Articular chondrocyte of knee joint (primary cell): ENCODE data around the gene SLBP. TPM values are rescaled to one million over a fixed set of nuclear protein-coding genes. Genes with fewer than 3 reads are reported as not detected.

ENCODE experiments used
- small RNA-seq: library from RNA; depleted of rRNA; stranded (forward); fragments of <200 nt; gene quantifications from one replicate; pipeline ENCODE3, GENCODE V24; 2012
- total RNA-seq: library from RNA; depleted of rRNA; stranded (reverse); fragments of >200 nt; gene quantifications from 2 replicates; pipeline ENCODE4 v1.2.3, GENCODE V29; 2012

Gene SLBP
- 61.5 and 71.1 TPM in 2 replicates for total RNA-seq

GRCh38 chr4:1712216-1713002 lies at the start of gene SLBP:
Gene SLBP, minus strand, starts transcription at chr4:1712319. Its CDS starts 131 bp downstream, at chr4:1712188.

GRCh38 chr4:1721003-1721665 lies 9.0 kb upstream of the SLBP start, which contains the start of the genes TACC3 and TMEM129:
Gene TACC3, plus strand, starts transcription at chr4:1721521. Its CDS starts 1,901 bp downstream, at chr4:1723422.
Gene TMEM129, minus strand, starts transcription at chr4:1721323. Its CDS starts 486 bp downstream, at chr4:1720837.

DNA sequence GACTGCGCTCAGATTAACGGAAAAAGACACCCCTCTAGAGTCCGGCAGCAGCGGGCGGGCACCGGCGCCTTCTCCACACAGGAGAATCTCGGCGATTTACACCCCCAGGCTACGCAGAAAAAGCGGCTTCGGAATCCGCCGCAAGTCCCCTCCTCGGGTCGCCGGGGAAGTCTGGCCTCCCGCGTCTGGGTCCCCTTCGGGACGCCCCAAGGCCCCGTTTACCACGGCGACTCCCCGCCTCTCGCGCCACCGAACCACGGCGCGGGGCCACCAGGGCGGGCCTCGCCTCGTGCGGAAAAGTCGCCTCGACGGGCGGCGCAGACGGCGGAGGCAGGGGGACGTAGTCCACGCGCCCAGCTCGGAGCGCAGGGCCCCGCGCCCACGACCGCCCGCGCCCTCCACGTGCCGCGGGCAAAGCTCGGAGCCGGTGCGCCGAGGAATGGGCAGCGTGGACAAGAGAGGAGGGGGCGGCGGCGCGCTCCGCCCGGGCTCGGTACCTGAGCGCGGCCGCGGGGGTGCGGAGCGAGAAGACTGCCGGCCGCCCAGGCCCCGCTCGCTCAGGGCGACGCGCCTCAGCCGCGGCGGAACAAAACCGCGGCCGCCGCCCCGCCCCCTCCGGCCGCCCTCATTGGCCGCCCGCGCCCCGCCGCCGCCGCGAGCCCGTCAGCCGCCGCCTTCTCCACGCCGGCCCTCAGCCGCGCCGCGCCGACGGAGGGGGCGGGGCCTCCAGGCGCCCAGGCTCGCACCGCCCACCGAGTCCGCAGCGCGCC lies 28.2 kb downstream of the SLBP start, which contains the start of gene FAM53A:
Gene FAM53A, minus strand, starts transcription at position 578 of the 770 bp plus-strand sequence. CDS start 15,572 bp downstream, outside the sequence.

Small RNA genes lying within 50 kb of the gene (small RNA-seq; reads per million reads assigned to genes)
- gene RF00019 = not detected

Other genes with a start within 250 kb of the SLBP start
- 2.3 and 3.0 TPM in 2 replicates for gene FAM53A, start 28.0 kb downstream of the SLBP start, total RNA-seq
- 22.2 and 22.5 TPM in 2 replicates for gene TMEM129, start 9.0 kb upstream of the SLBP start, total RNA-seq
- gene TACC3, start 9.2 kb upstream of the SLBP start, total RNA-seq = 9.9 and 13.1 TPM in 2 replicates
- gene FGFR3, start 81.0 kb upstream of the SLBP start, total RNA-seq = 0.39 and 1.4 TPM in 2 replicates
- gene LETM1, start 143.8 kb upstream of the SLBP start, total RNA-seq = 43.5 and 52.1 TPM in 2 replicates
- 70.0 and 73.3 TPM in 2 replicates for gene NSD2, start 159.1 kb upstream of the SLBP start, total RNA-seq